GM19467 (cell line): ENCODE data around the gene CDKN2AIPNL.
"Not testable (repeated sequence)": the region's sequence is repeated elsewhere in the genome, so short reads cannot be mapped to it uniquely, and the experiment has no call there.

Experiments
- ATAC-seq: cut with Tn5 transposase; IDR thresholded peaks from one replicate; pipeline ENCODE4 v1.9.1; 2021; ENCODE audit warnings: mild to moderate bottlenecking, moderate library complexity; ENCODE audit not compliant: unreplicated experiment

CDKN2AIPNL gene

GRCh38 chr5:134403951-134404350 is 7.7 kb downstream of the CDKN2AIPNL start:
- no peak for ATAC-seq

GRCh38 chr5:134398609-134399155 is 13.0 kb downstream of the CDKN2AIPNL start:
- ATAC-seq = no peak

- ATAC-seq = no peak
Measured at GRCh38 chr5:134397196-134397595, 14.5 kb downstream of the CDKN2AIPNL start.

GRCh38 chr5:134396274-134396673 is 15.4 kb downstream of the CDKN2AIPNL start:
- no peak for ATAC-seq

- no peak for ATAC-seq
Measured at GRCh38 chr5:134394932-134395331, 16.7 kb downstream of the CDKN2AIPNL start.

- no peak for ATAC-seq
Measured at GRCh38 chr5:134392301-134392700, 19.4 kb downstream of the CDKN2AIPNL start.

- no peak for ATAC-seq
Measured at GRCh38 chr5:134387443-134387842, 24.2 kb downstream of the CDKN2AIPNL start.

GRCh38 chr5:134383980-134384697 is 27.5 kb downstream of the CDKN2AIPNL start:
- ATAC-seq = no peak

GRCh38 chr5:134382204-134382603 is 29.5 kb downstream of the CDKN2AIPNL start:
- ATAC-seq = not testable (repeated sequence)

- no peak for ATAC-seq
Measured at GRCh38 chr5:134380346-134380745, 31.3 kb downstream of the CDKN2AIPNL start.

GRCh38 chr5:134374232-134374631 is 37.4 kb downstream of the CDKN2AIPNL start:
- ATAC-seq = no peak

- ATAC-seq = not testable (repeated sequence)
Measured at GRCh38 chr5:134373633-134374032, 38.0 kb downstream of the CDKN2AIPNL start.

GRCh38 chr5:134371834-134372340 is 39.8 kb downstream of the CDKN2AIPNL start:
- no peak for ATAC-seq

- peak; percentile 61 for ATAC-seq
Measured at GRCh38 chr5:134370871-134371833, 40.5 kb downstream of the CDKN2AIPNL start, which contains the start of gene UBE2B. Gene UBE2B, plus strand, starts transcription at chr5:134371569. Its CDS starts 27 bp downstream, at chr5:134371596.

- peak; percentile 4 for ATAC-seq
Measured at GRCh38 chr5:134370311-134370870, 41.3 kb downstream of the CDKN2AIPNL start.

GRCh38 chr5:134365604-134366003 is 46.1 kb downstream of the CDKN2AIPNL start:
- no peak for ATAC-seq

- ATAC-seq = no peak
Measured at GRCh38 chr5:134355681-134356080, 56.0 kb downstream of the CDKN2AIPNL start.
